NB4 (cell line): ENCODE results near the gene RNF150.

Experiments used
- CTCF ChIP-seq: IDR thresholded peaks from one replicate; pipeline ENCODE4 v1.5.1; 2012; ENCODE audit warnings: low read depth, low read length
- MAX ChIP-seq: IDR thresholded peaks from 2 replicates; pipeline ENCODE4 v1.6.1; 2011; ENCODE audit warnings: low read depth, low read length
- MYC ChIP-seq: IDR thresholded peaks from 2 replicates; pipeline ENCODE4 v1.6.1; 2011; ENCODE audit warnings: low read depth, low read length
- POLR2A ChIP-seq: IDR thresholded peaks from 2 replicates; pipeline ENCODE4 v1.6.1; 2011; ENCODE audit warnings: mild to moderate bottlenecking; ENCODE audit not compliant: insufficient read length; ENCODE audit errors: extremely low read depth

- TF ChIP-seq CTCF = no peak
- no peak for TF ChIP-seq POLR2A
- TF ChIP-seq MAX = no peak
- no peak for TF ChIP-seq MYC
Observed at GRCh38 chr4:141057582-141057981, 75.7 kb downstream of the RNF150 start.
